ENCODE results near the gene PTH. TPM values are rescaled to one million over a fixed set of nuclear protein-coding genes. Genes with fewer than 3 reads are reported as not detected.

PTH gene
- total RNA-seq = not detected in 2 replicates

DNA sequence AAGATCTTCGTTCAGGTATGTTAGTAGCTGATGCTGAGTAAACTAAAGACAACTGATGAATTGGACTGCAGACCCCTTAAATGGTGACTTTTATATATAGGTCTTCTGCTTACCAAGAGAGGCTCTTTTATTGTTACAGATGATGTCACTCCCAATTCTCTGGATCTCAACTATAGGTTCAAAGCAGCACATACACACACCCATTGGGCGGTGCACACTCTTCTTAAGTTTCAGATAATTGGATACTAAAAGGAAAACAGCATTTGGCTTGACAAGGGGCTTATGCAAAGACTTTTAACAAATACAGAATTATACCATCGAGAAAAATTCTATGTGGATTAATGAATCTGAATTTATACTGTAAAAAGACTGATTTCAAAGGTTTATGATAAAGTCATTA is at the start of gene PTH:
PTH (minus strand) TSS at position 69 of the 400 bp plus-strand sequence. CDS start 3,142 bp downstream, outside the sequence.

DNA sequence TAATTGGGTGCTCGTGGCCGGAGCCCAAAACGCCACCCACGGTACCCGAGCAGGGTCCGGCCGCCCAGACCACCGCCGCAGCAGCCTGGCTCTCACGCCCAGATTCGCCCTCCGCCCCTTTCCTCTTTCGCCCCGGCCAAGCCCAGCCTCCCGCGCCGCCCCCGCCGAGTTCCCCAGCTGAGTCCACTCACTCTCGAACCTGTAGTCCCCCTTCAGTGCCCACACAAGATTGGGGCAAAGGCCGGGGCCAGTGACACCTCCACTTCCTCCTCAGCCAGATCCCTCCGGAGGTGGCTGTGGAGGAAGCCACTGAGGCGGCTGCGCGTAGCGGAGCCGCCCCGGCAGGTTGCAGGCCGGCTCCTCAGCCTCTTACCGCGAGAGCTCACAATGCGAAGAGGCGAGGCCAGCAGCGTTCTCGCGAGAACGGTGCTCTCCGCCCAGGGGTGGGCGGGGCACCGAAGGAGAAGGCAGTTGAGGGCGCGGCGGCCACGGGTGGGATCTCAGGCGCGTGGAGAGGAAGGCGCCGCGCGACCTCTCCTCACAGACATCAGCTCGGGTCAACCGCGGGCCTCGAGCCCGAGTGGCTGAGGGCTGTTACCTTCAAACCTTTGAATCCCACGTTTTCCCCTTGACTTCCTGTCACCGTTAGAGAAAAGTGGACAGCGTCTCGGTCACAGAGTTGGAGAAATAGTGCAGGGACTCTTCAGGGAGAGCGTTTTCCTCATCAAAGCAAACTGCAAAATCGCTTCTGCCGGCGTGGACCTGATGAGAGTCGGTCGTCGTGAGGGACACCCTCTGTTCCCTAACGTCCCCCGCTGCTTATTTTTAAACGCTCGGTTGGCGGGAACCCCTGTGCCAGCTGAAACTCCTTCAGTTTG is 32.7 kb downstream of the PTH start, which contains the start of gene BTBD10:
BTBD10 (minus strand) TSS at position 322 of the 878 bp plus-strand sequence. CDS start 18,098 bp downstream, outside the sequence.

Other genes with a start within 250 kb of the PTH start
- 8.4 and 17.5 TPM in 2 replicates for gene BMAL1, start 218.2 kb downstream of the PTH start, total RNA-seq
- gene BTBD10, start 32.8 kb downstream of the PTH start, total RNA-seq = 50.6 and 69.1 TPM in 2 replicates
- gene FAR1, start 172.7 kb upstream of the PTH start, total RNA-seq = 42.2 and 67.8 TPM in 2 replicates

All from smooth muscle cell of trachea (primary cell).